HEK293T (cell line): ENCODE data around the gene DAO.
"Not testable (repeated sequence)": the region's sequence is repeated elsewhere in the genome, so short reads cannot be mapped to it uniquely, and the experiment has no call there.

Experiments
- CTCF ChIA-PET: fragments of 350-600 bp; formaldehyde crosslinking; extraction: SDS; loops from one replicate; lab custom pipeline; 2021; ENCODE audit warnings: antibody characterized with exemption, inconsistent platforms; lab: Yijun Ruan, JAX
- POLR2A ChIA-PET: fragments of 350-600 bp; formaldehyde crosslinking; extraction: SDS; loops from one replicate; lab custom pipeline; 2020; ENCODE audit warnings: antibody characterized with exemption, inconsistent platforms; lab: Yijun Ruan, JAX
- DNase-seq: peaks from one replicate; pipeline ENCODE4 v3.0.0; 2012; ENCODE audit warnings: mixed read lengths; ENCODE audit errors: extremely low spot score
- ARNT ChIP-seq: fragments of 450-650 bp; IDR thresholded peaks from 2 replicates; pipeline ENCODE4 v1.6.1; 2017; ENCODE audit warnings: mild to moderate bottlenecking
- BHLHE40 ChIP-seq: fragments of 450-650 bp; IDR thresholded peaks from 2 replicates; pipeline ENCODE4 v1.6.1; 2016; ENCODE audit warnings: mild to moderate bottlenecking, moderate library complexity, borderline replicate concordance
- CTBP1 ChIP-seq: fragments of 450-650 bp; IDR thresholded peaks from 2 replicates; pipeline ENCODE4 v1.6.1; 2016; ENCODE audit warnings: borderline replicate concordance
- ELF4 ChIP-seq: fragments of 450-650 bp; IDR thresholded peaks from 2 replicates; pipeline ENCODE4 v1.6.1; 2017; ENCODE audit warnings: antibody characterized with exemption
- FOXA1 ChIP-seq: fragments of 450-650 bp; IDR thresholded peaks from 2 replicates; pipeline ENCODE4 v1.6.1; 2016; ENCODE audit warnings: mild to moderate bottlenecking
- FOXK2 ChIP-seq: fragments of 450-650 bp; IDR thresholded peaks from 2 replicates; pipeline ENCODE4 v1.6.1; 2016; ENCODE audit warnings: mild to moderate bottlenecking
- FOXM1 ChIP-seq: fragments of 450-650 bp; IDR thresholded peaks from 2 replicates; pipeline ENCODE4 v1.6.1; 2017; ENCODE audit warnings: mild to moderate bottlenecking, borderline replicate concordance
- HDGF ChIP-seq: fragments of 450-650 bp; IDR thresholded peaks from 2 replicates; pipeline ENCODE4 v1.6.1; 2017; ENCODE audit warnings: antibody characterized with exemption, borderline replicate concordance
- L3MBTL2 ChIP-seq: fragments of 450-650 bp; conservative IDR thresholded peaks from 2 replicates; pipeline ENCODE4 v1.6.1; 2016; ENCODE audit warnings: mild to moderate bottlenecking
- LEF1 ChIP-seq: fragments of 450-650 bp; IDR thresholded peaks from 2 replicates; pipeline ENCODE4 v1.6.1; 2017; ENCODE audit warnings: mild to moderate bottlenecking, borderline replicate concordance
- NFRKB ChIP-seq: fragments of 450-650 bp; IDR thresholded peaks from 2 replicates; pipeline ENCODE4 v1.6.1; 2016; ENCODE audit warnings: mild to moderate bottlenecking, moderate library complexity
- PKNOX1 ChIP-seq: fragments of 450-650 bp; IDR thresholded peaks from 2 replicates; pipeline ENCODE4 v1.6.1; 2016
- SP1 ChIP-seq: fragments of 450-650 bp; IDR thresholded peaks from 2 replicates; pipeline ENCODE4 v1.6.1; 2017
- SUZ12 ChIP-seq: fragments of 450-650 bp; IDR thresholded peaks from 2 replicates; pipeline ENCODE4 v1.6.1; 2016; ENCODE audit warnings: mild to moderate bottlenecking
- TARDBP ChIP-seq: fragments of 450-650 bp; IDR thresholded peaks from 2 replicates; pipeline ENCODE4 v1.6.1; 2016
- ZNF384 ChIP-seq: fragments of 450-650 bp; IDR thresholded peaks from 2 replicates; pipeline ENCODE4 v1.6.1; 2016

Gene DAO

GRCh38 chr12:108865169-108865568 is 14.7 kb upstream of the DAO start:
- DNase-seq, result no peak
- CTCF ChIA-PET, result no interaction called here
- POLR2A ChIA-PET, result interaction anchor here (1.0 kb wide), 1 partner anchor 8 kb away, joined by 3 read pairs; the partner anchor contains the start of gene SSH1
- TF ChIP-seq FOXK2, result no peak
- TF ChIP-seq CTBP1, result no peak
- TF ChIP-seq L3MBTL2, result no peak
- no peak for TF ChIP-seq SUZ12
- no peak for TF ChIP-seq FOXA1
- TF ChIP-seq ARNT, result no peak

GRCh38 chr12:108866083-108866482 is 13.8 kb upstream of the DAO start:
- POLR2A ChIA-PET, result interaction anchor here (1.0 kb wide), 1 partner anchor 9 kb away, joined by 3 read pairs; the partner anchor contains the start of gene SSH1
- CTCF ChIA-PET, DNase-seq: not testable (repeated sequence)

GRCh38 chr12:108868781-108869180 is 11.1 kb upstream of the DAO start:
- ChIA-PET CTCF (no interaction called here), POLR2A (interaction anchor here (1.7 kb wide), 1 partner anchor 12 kb away, joined by 4 read pairs; the partner anchor contains the start of gene SSH1)
- TF ChIP-seq ARNT (no peak), HDGF (no peak), LEF1 (no peak), FOXA1 (no peak)
- DNase-seq, result no peak

- ChIA-PET POLR2A (no interaction called here), CTCF (interaction anchor here (0.8 kb wide), 1 partner anchor 9 kb away, joined by 4 read pairs; no protein-coding TSS in a partner anchor)
- DNase-seq, result no peak
- TF ChIP-seq CTBP1, result no peak
- TF ChIP-seq SP1, result no peak
- no peak for TF ChIP-seq NFRKB
- no peak for TF ChIP-seq ELF4
- TF ChIP-seq TARDBP, result no peak
- TF ChIP-seq ARNT, result no peak
- no peak for TF ChIP-seq PKNOX1
- TF ChIP-seq FOXA1, result no peak
- TF ChIP-seq SUZ12, result no peak
- no peak for TF ChIP-seq BHLHE40
- TF ChIP-seq LEF1, result no peak
- no peak for TF ChIP-seq L3MBTL2
- TF ChIP-seq ZNF384, result no peak
- no peak for TF ChIP-seq HDGF
- TF ChIP-seq FOXK2, result no peak
Observed at GRCh38 chr12:108875280-108875679, 4.6 kb upstream of the DAO start.

- CTCF ChIA-PET, result interaction anchor here (0.8 kb wide), 1 partner anchor 9 kb away, joined by 4 read pairs; no protein-coding TSS in a partner anchor
- DNase-seq, result no peak
- TF ChIP-seq SUZ12, result no peak
- TF ChIP-seq FOXK2, result no peak
- no peak for TF ChIP-seq TARDBP
- no peak for TF ChIP-seq ARNT
- TF ChIP-seq HDGF, result no peak
- no peak for TF ChIP-seq FOXM1
- TF ChIP-seq SP1, result no peak
- no peak for TF ChIP-seq NFRKB
- POLR2A ChIA-PET, result no interaction called here
Observed at GRCh38 chr12:108875682-108876361, 4.1 kb upstream of the DAO start.

GRCh38 chr12:108876550-108876949 is 3.3 kb upstream of the DAO start:
- no peak for TF ChIP-seq L3MBTL2
- TF ChIP-seq HDGF, result no peak
- no peak for TF ChIP-seq PKNOX1
- no peak for TF ChIP-seq FOXM1
- no peak for TF ChIP-seq ZNF384
- TF ChIP-seq FOXK2, result no peak
- no peak for TF ChIP-seq NFRKB
- TF ChIP-seq FOXA1, result no peak
- ChIA-PET CTCF (no interaction called here), POLR2A (no interaction called here)
- no peak for DNase-seq

GRCh38 chr12:108881953-108882352 is 2.1 kb downstream of the DAO start:
- no peak for DNase-seq
- TF ChIP-seq NFRKB, result no peak
- POLR2A ChIA-PET, result no interaction called here
- CTCF ChIA-PET, result no interaction called here
